Embryonic facial prominence (tissue), 1 donor: ENCODE measurements around the gene SINHCAF.
A peak's percentile ranks its signal among the peaks of the same experiment; 100 is the strongest.

ENCODE experiments used
- DNase-seq: peaks from one replicate; pipeline ENCODE4 v3.0.0-alpha.2; 2016; ENCODE audit errors: extremely low spot score

SINHCAF gene

GRCh38 chr12:31337952-31338351 is 12.0 kb upstream of the SINHCAF start:
- DNase-seq = no peak

- no peak for DNase-seq
Observed at GRCh38 chr12:31331242-31331641, 5.3 kb upstream of the SINHCAF start.

GRCh38 chr12:31326736-31327659 is 1.0 kb upstream of the SINHCAF start:
- peak; percentile 57 for DNase-seq

- DNase-seq = no peak
Observed at GRCh38 chr12:31325524-31325875, 450 bp downstream of the SINHCAF start.

GRCh38 chr12:31324845-31325523 is 966 bp downstream of the SINHCAF start:
- DNase-seq = no peak

- DNase-seq = peak; percentile 74
Observed at GRCh38 chr12:31324116-31324844, 1.7 kb downstream of the SINHCAF start.

- DNase-seq = no peak
Observed at GRCh38 chr12:31323391-31324115, 2.4 kb downstream of the SINHCAF start.

GRCh38 chr12:31322801-31323207 is 3.1 kb downstream of the SINHCAF start:
- no peak for DNase-seq

GRCh38 chr12:31321897-31322228 is 4.1 kb downstream of the SINHCAF start:
- DNase-seq = no peak

GRCh38 chr12:31321186-31321896 is 4.6 kb downstream of the SINHCAF start:
- DNase-seq = no peak

- no peak for DNase-seq
Observed at GRCh38 chr12:31318657-31319269, 7.2 kb downstream of the SINHCAF start.

GRCh38 chr12:31317471-31318395 is 8.2 kb downstream of the SINHCAF start:
- no peak for DNase-seq

GRCh38 chr12:31316891-31317290 is 9.1 kb downstream of the SINHCAF start:
- no peak for DNase-seq

GRCh38 chr12:31315784-31316465 is 10.0 kb downstream of the SINHCAF start:
- no peak for DNase-seq

- no peak for DNase-seq
Observed at GRCh38 chr12:31315044-31315715, 10.8 kb downstream of the SINHCAF start.

GRCh38 chr12:31312431-31312830 is 13.5 kb downstream of the SINHCAF start:
- DNase-seq = no peak

- no peak for DNase-seq
Observed at GRCh38 chr12:31311634-31312258, 14.2 kb downstream of the SINHCAF start.

GRCh38 chr12:31310488-31310887 is 15.5 kb downstream of the SINHCAF start:
- DNase-seq = no peak
